Measurements from ENCODE around the gene VPS37C. TPM values are rescaled to one million over a fixed set of nuclear protein-coding genes. Genes with fewer than 3 reads are reported as not detected.
A peak's percentile ranks its signal among the peaks of the same experiment; 100 is the strongest.

Gene VPS37C
- total and polyA plus RNA-seq, 10 of the 15 experiments (the other 5 are each of a cell fraction or from before 2014, with no cell fraction given): 0.39 to 16.5 (median 7.8) TPM

GRCh38 chr11:61187505-61188130 lies 26.4 kb upstream of the VPS37C start (continued):
- TF ChIP-seq ATF2 (IDR thresholded peaks at IDR 0.05; ENCODE audit: low read length) (no peak), NFYB (IDR thresholded peaks at IDR 0.05; ENCODE audit: insufficient read depth, low read depth, low read length) (no peak), BACH1 (IDR thresholded peaks at IDR 0.05; ENCODE audit: borderline replicate concordance) (no peak), MYB (IDR thresholded peaks at IDR 0.05; ENCODE audit: borderline replicate concordance, low read depth, low read length) (no peak), SUZ12 (IDR thresholded peaks at IDR 0.05; ENCODE audit: unreplicated experiment) (no peak), TCF3 (IDR thresholded peaks at IDR 0.05; ENCODE audit: borderline replicate concordance, insufficient read depth, low read depth, low read length) (no peak), EZH2 (IDR thresholded peaks at IDR 0.05; ENCODE audit: borderline replicate concordance, control insufficient read depth, low read depth, low read length) (no peak), IRF3 (IDR thresholded peaks at IDR 0.05) (peak; percentile 60), MAX (IDR thresholded peaks at IDR 0.05; ENCODE audit: low read depth, low read length) (no peak), KLF5 (IDR thresholded peaks at IDR 0.05; ENCODE audit: partially characterized antibody) (no peak), SUPT20H (IDR thresholded peaks at IDR 0.05; ENCODE audit: borderline replicate concordance, control insufficient read depth, low read depth, low read length) (no peak)

Measured in GM12878 (cell line).